Natural killer cell (primary cell): ENCODE data around the gene ANGPTL3. TPM values are rescaled to one million over a fixed set of nuclear protein-coding genes. Genes with fewer than 3 reads are reported as not detected.

Experiments used
- ATAC-seq, 3 donors: fragments of 150-1000 bp in 2 of 3; fragments of 200-7000 bp in 1 of 3; cut with Tn5 transposase; 1 replicate in 1 of 3; 2 replicates in 2 of 3; pipeline ENCODE4 v1.10.0; 2021; ENCODE audit warnings: mild to moderate bottlenecking in 2 of 3, moderate library complexity in 2 of 3
- DNase-seq, 2 donors: peaks; one replicate each; pipeline versions ENCODE4 v3.0.0 to v3.0.0-alpha.2; 2013 to 2021; ENCODE audit warnings: mixed read lengths in 1 of 2
- H3K27ac ChIP-seq: one replicate; pipeline ENCODE4 v1.5.1; 2013; ENCODE audit warnings: mild to moderate bottlenecking, low read length
- H3K27me3 ChIP-seq: one replicate; pipeline ENCODE4 v1.6.1; 2013; ENCODE audit warnings: low read length; ENCODE audit not compliant: control insufficient read depth, insufficient read depth
- H3K36me3 ChIP-seq: one replicate; pipeline ENCODE4 v1.6.1; 2013; ENCODE audit warnings: low read length; ENCODE audit not compliant: control insufficient read depth, insufficient read depth
- H3K4me1 ChIP-seq: one replicate; pipeline ENCODE4 v1.6.1; 2013; ENCODE audit warnings: low read length; ENCODE audit not compliant: control insufficient read depth, insufficient read depth
- H3K4me3 ChIP-seq: one replicate; pipeline ENCODE4 v1.5.1; 2013; ENCODE audit warnings: low read length
- H3K9me3 ChIP-seq: one replicate; pipeline ENCODE4 v1.6.1; 2013; ENCODE audit warnings: low read length; ENCODE audit not compliant: control insufficient read depth, insufficient read depth
- H3K27ac Mint-ChIP-seq, 2 donors: one replicate each; pipeline ENCODE4 v1.8.0; 2022; ENCODE audit warnings: mild to moderate bottlenecking in 2 of 2, mixed read lengths in 2 of 2, moderate library complexity in 1 of 2
- H3K27me3 Mint-ChIP-seq, 2 donors: one replicate each; pipeline ENCODE4 v1.8.0; 2022; ENCODE audit warnings: low read depth in 2 of 2, mixed read lengths in 2 of 2
- H3K36me3 Mint-ChIP-seq: one replicate; pipeline ENCODE4 v1.8.0; 2022; ENCODE audit warnings: mixed read lengths
- H3K4me1 Mint-ChIP-seq, 2 donors: one replicate each; pipeline ENCODE4 v1.8.0; 2022; ENCODE audit warnings: mixed read lengths in 2 of 2
- H3K4me3 Mint-ChIP-seq: one replicate; pipeline ENCODE4 v1.8.0; 2022; ENCODE audit warnings: mild to moderate bottlenecking, moderate library complexity, mixed read lengths
- H3K9me3 Mint-ChIP-seq, 2 donors: one replicate each; pipeline ENCODE4 v1.8.0; 2022; ENCODE audit warnings: mixed read lengths in 2 of 2
- WGBS: methylation state at CpG from one replicate; pipeline ENCODE4 v1.1.7; 2013; ENCODE audit warnings: missing lambda C conversion rate; ENCODE audit not compliant: insufficient coverage; 5-methylcytosine and 5-hydroxymethylcytosine counted together
- intact Hi-C: fragments of 100-400 bp; cut with micrococcal nuclease; formaldehyde crosslinking; loops from one replicate; pipeline ENCODE4 v1.14.2; 2022
- total RNA-seq, 4 donors: library from RNA; stranded (reverse); fragments of 120-200 nt in 1 of 4; gene quantifications; one replicate each; pipeline versions ENCODE4 v1.2.3 to v1.2.4, GENCODE V29; 2013 to 2022
- TF ChIP-seq, protein P1 (sequence below): fragments of 200-600 bp; IDR thresholded peaks from one replicate; pipeline ENCODE4 v1.8.0; 2022; ENCODE audit warnings: antibody characterized with exemption

The ANGPTL3 gene
- total RNA-seq, 3 donors from 2014 or later (not counting 1 experiment from before 2014, with no cell fraction given): not detected

DNA sequence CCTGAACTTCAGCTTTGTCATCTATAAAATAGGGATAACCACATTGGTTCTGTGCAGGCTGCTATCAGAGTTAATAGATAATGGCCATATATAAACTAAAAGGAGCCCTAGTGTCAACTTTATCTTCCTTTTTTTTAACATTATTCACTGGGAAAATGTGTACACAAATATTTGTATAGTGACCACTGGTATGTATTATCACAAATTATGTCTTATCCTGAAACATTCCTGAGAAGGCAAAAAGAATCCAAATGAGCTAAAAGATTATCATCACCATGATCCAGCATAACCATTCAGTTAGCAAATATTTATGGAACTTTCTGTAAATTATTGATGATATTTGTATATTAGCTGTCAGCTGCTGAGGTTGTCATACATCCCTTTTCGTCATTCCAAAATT, 16.6 kb downstream of the ANGPTL3 start:
- Mint-ChIP-seq H3K4me3 (no peak overlapping the region), H3K4me1 (no peaks in the 10 kb centered on the region), H3K27me3 (no peaks in the 10 kb centered on the region), H3K9me3 (no peaks in the 10 kb centered on the region), H3K27ac (no peak overlapping the region), H3K36me3 (no peaks in the 10 kb centered on the region)
- no CpG with 5 or more reads among the region's 1 CpG for WGBS
- TF ChIP-seq, protein P1, sequence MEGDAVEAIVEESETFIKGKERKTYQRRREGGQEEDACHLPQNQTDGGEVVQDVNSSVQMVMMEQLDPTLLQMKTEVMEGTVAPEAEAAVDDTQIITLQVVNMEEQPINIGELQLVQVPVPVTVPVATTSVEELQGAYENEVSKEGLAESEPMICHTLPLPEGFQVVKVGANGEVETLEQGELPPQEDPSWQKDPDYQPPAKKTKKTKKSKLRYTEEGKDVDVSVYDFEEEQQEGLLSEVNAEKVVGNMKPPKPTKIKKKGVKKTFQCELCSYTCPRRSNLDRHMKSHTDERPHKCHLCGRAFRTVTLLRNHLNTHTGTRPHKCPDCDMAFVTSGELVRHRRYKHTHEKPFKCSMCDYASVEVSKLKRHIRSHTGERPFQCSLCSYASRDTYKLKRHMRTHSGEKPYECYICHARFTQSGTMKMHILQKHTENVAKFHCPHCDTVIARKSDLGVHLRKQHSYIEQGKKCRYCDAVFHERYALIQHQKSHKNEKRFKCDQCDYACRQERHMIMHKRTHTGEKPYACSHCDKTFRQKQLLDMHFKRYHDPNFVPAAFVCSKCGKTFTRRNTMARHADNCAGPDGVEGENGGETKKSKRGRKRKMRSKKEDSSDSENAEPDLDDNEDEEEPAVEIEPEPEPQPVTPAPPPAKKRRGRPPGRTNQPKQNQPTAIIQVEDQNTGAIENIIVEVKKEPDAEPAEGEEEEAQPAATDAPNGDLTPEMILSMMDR: no peak
- Histone ChIP-seq H3K27me3 (no peaks in the 10 kb centered on the region), H3K4me3 (no peak overlapping the region), H3K4me1 (no peaks in the 10 kb centered on the region), H3K27ac (no peak overlapping the region), H3K36me3 (no peaks in the 10 kb centered on the region), H3K9me3 (no peaks in the 10 kb centered on the region)
- intact Hi-C loops: no loop called here
- DNase-seq (no peak), ATAC-seq (no peak)

DNA sequence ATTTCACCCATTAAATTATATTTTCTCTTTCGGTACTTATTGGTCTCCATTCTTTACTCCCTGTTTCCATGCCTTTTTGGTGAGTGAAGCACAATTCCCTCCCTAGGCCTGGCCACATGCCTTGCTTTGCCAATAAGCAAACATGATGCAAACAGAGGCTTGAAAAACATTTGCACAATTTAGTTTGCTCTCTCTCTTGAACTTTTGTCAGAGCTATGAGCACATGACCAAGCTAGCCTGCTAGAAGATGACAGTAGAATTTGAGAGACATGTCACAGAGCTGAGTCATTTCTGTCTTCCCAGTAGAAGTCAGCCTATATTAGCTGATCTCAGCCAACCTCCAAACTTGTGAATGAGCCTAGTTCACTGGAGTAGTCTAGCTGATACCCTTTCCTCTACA, 24.6 kb downstream of the ANGPTL3 start:
- TF ChIP-seq, protein P1: no peak
- Mint-ChIP-seq H3K4me3 (no peak overlapping the region), H3K36me3 (no peaks in the 10 kb centered on the region), H3K27me3 (no peaks in the 10 kb centered on the region), H3K4me1 (no peaks in the 10 kb centered on the region), H3K27ac (no peak overlapping the region), H3K9me3 (no peaks in the 10 kb centered on the region)
- Histone ChIP-seq H3K36me3 (no peaks in the 10 kb centered on the region), H3K27me3 (no peaks in the 10 kb centered on the region), H3K9me3 (no peaks in the 10 kb centered on the region), H3K4me1 (no peaks in the 10 kb centered on the region), H3K4me3 (no peak overlapping the region), H3K27ac (no peak overlapping the region)
- DNase-seq (no peak), ATAC-seq (no peak)
- WGBS: 95% methylated on average over 1 of the region's 1 CpG
- intact Hi-C loops: no loop called here

DNA sequence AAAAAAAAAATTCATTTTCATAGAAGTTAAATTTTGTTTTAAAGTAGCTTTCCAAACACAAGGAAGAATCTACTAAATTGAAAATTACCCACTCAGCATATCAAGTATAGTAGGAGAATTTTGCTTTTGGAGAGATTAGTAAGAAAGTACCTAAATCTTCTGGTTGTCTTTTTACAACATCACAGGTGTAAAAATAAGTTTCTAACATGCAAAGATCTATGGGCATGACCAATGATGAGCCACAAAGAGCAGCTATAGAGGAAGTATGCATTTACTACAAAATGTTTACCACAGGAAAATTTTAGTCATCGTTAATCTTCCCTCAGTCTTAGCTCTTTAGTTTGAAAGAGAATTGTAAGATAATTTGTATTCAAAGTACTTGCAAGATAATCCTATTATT, 28.1 kb downstream of the ANGPTL3 start:
- no peaks in the 10 kb centered on the region for H3K9me3 ChIP-seq
- Mint-ChIP-seq H3K27me3 (no peaks in the 10 kb centered on the region), H3K4me3 (no peak overlapping the region), H3K36me3 (no peaks in the 10 kb centered on the region), H3K4me1 (no peaks in the 10 kb centered on the region), H3K27ac (no peak overlapping the region), H3K9me3 (no peaks in the 10 kb centered on the region)
- no peaks in the 10 kb centered on the region for H3K27me3 ChIP-seq
- no peak for ATAC-seq
- H3K4me1 ChIP-seq: no peaks in the 10 kb centered on the region
- no peak overlapping the region for H3K27ac ChIP-seq
- no peak overlapping the region for H3K4me3 ChIP-seq
- no peaks in the 10 kb centered on the region for H3K36me3 ChIP-seq
- TF ChIP-seq, protein P1: no peak
- no CpG with 5 or more reads among the region's 1 CpG for WGBS
- DNase-seq: no peak
- intact Hi-C loops: no loop called here

DNA sequence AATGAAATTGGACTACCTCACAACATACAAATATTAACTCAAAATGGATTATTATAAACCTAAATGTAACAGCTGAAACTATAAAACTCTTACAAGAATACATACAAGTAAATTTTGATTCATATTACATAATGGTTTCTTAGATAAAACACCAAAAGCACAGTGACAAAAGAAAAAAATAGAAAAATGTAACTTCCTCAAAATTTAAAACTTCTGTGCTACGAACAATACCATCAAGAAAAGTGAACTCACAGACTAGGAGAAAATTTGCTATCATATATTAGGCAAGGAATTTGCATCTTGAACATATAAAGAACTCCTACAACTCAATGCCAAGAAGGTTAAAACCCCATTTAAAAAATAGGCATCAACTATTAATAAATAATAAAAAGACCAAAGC, 31.2 kb downstream of the ANGPTL3 start:
- no peaks in the 10 kb centered on the region for H3K4me1 Mint-ChIP-seq
- no peaks in the 10 kb centered on the region for H3K4me1 ChIP-seq
- no CpG with 5 or more reads among the region's 1 CpG for WGBS
- no peak overlapping the region for H3K27ac ChIP-seq
- intact Hi-C loops: no loop called here
- TF ChIP-seq, protein P1: no peak
- DNase-seq (no peak), ATAC-seq (no peak)
- no peaks in the 10 kb centered on the region for H3K9me3 Mint-ChIP-seq
- no peaks in the 10 kb centered on the region for H3K9me3 ChIP-seq
- H3K27me3 Mint-ChIP-seq: no peaks in the 10 kb centered on the region
- H3K36me3 Mint-ChIP-seq: no peaks in the 10 kb centered on the region
- no peak overlapping the region for H3K27ac Mint-ChIP-seq
- H3K4me3 ChIP-seq: no peak overlapping the region
- no peaks in the 10 kb centered on the region for H3K27me3 ChIP-seq
- H3K36me3 ChIP-seq: no peaks in the 10 kb centered on the region
- no peak overlapping the region for H3K4me3 Mint-ChIP-seq
